GM21528 (cell line): ENCODE data around the gene RMND5B.

ENCODE experiments used
- ATAC-seq: cut with Tn5 transposase; IDR thresholded peaks from one replicate; pipeline ENCODE4 v1.9.1; 2021; ENCODE audit warnings: mild to moderate bottlenecking, moderate library complexity; ENCODE audit not compliant: unreplicated experiment, low FRiP score

Gene RMND5B

DNA sequence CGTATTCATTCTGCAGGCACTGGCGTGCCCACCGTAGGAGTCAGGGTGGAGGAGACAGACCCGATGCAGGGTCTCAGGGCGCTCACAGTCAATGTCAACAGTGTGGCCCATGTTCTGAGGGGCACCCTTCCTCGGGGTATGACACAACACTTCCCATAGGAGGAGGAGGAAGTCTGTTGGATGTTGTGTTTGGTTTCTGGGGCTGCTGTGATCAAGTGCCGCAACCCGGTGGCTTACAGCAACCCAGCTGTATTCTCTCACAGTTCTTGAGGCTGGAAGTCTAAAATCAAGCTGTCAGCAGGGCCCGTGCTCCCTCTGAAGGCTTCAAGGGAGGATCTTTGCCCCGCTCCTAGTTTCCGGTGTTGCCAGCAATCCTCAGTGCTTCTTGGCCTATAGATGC is 67.9 kb downstream of the RMND5B start:
- no peak for ATAC-seq

- ATAC-seq, result no peak
These were observed 69.0 kb downstream of the RMND5B start for GRCh38 chr5:178199581-178200434.
